ENCODE results near the gene VSIG2.

Gene VSIG2, protein sequence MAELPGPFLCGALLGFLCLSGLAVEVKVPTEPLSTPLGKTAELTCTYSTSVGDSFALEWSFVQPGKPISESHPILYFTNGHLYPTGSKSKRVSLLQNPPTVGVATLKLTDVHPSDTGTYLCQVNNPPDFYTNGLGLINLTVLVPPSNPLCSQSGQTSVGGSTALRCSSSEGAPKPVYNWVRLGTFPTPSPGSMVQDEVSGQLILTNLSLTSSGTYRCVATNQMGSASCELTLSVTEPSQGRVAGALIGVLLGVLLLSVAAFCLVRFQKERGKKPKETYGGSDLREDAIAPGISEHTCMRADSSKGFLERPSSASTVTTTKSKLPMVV

DNA sequence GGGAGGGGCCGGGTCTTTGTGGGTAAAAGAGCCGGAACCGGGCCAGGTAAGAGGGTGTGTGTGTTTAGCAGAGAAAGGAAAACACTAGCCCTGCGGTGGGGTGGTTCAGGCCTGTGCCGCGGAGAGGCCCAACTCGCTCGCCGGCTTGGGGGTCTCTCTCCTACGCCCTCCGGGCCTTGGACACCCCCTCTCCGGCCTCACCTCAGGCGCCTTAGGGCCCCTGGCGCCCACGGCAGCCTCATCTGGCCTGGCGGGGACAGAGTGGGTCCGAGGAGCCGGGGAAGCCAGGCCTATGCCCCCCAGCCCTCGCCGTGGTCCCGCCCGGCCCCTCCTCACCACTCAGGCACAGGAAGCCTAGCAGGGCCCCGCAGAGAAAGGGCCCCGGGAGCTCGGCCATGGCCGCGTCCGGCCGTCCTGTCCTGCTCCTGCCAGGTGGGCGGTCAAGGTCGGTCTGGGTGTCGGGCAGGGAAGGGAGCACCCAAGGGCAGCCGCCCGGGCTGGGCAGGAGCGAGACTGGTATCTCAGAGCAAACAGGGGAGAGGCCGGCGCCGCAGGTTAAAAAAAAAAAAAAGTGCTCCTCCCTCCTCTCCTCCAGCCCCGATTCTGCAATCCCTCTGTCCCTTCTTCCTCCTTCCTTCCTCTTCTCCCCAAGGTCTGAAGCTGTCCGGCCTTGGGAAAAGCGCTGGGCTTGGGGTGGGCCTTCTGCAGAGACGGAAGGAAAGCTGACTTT, at the start of gene VSIG2:
TSS of gene VSIG2 (minus strand) at position 515 of the 730 bp plus-strand sequence. CDS start at position 397, 118 bp downstream.
- Histone ChIP-seq H3K4me2 (ENCODE audit: low read depth, low read length, poor library complexity, severe bottlenecking) (no peak within 1 kb of the TSS), H3K27me3 (ENCODE audit: low read length) (no peaks in the 10 kb centered on the region), H3K27ac (ENCODE audit: low read depth, low read length) (no peak within 1 kb of the TSS), H3K79me2 (ENCODE audit: insufficient read depth, low read length) (no peaks in the 10 kb centered on the region), H2AFZ (ENCODE audit: low read depth, low read length, severe bottlenecking) (no peak within 1 kb of the TSS), H3K36me3 (ENCODE audit: low read length) (no peaks in the 10 kb centered on the region), H3F3A (ENCODE audit: insufficient read depth) (no peaks in the 10 kb centered on the region), H3K9ac (ENCODE audit: low read length) (no peak within 1 kb of the TSS), H3K4me3 (ENCODE audit: insufficient read depth, low read length, poor library complexity, severe bottlenecking) (no peak within 1 kb of the TSS), H3K9me2 (replicated peaks; ENCODE audit: insufficient read depth, low read length) (no peaks in the 10 kb centered on the region), H4K20me1 (ENCODE audit: low read depth, low read length) (no peaks in the 10 kb centered on the region), H3K9me3 (ENCODE audit: insufficient read depth, low read length) (no peaks in the 10 kb centered on the region)
- TF ChIP-seq, protein P1, sequence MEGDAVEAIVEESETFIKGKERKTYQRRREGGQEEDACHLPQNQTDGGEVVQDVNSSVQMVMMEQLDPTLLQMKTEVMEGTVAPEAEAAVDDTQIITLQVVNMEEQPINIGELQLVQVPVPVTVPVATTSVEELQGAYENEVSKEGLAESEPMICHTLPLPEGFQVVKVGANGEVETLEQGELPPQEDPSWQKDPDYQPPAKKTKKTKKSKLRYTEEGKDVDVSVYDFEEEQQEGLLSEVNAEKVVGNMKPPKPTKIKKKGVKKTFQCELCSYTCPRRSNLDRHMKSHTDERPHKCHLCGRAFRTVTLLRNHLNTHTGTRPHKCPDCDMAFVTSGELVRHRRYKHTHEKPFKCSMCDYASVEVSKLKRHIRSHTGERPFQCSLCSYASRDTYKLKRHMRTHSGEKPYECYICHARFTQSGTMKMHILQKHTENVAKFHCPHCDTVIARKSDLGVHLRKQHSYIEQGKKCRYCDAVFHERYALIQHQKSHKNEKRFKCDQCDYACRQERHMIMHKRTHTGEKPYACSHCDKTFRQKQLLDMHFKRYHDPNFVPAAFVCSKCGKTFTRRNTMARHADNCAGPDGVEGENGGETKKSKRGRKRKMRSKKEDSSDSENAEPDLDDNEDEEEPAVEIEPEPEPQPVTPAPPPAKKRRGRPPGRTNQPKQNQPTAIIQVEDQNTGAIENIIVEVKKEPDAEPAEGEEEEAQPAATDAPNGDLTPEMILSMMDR (IDR thresholded peaks at IDR 0.05; ENCODE audit: insufficient read depth, low read length, poor library complexity, severe bottlenecking) = no peak
- no peak for TF ChIP-seq EZH2phosphoT487 (conservative IDR thresholded peaks at IDR 0.05; ENCODE audit: low read length)

DNA sequence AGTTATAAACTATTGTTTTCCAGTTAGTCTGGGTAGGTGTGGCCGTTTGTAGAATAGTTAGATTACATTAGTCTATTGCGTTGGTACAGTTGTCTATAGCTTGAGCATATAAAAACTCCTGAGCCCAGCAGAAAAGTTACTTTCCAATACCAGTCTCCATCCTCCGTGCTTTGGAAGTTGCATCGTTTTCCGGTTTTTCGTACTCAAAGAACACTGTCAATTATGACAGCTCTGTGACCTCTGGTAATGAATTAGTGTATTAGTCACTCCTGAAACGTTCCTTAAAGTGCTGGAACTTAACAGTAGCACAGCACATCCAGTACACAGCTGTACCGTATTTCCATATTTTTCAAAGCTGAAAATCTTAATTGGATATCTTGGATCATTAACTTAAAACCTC, 49.0 kb upstream of the VSIG2 start:
- TF ChIP-seq EZH2phosphoT487 (conservative IDR thresholded peaks at IDR 0.05; ENCODE audit: low read length) = no peak
- TF ChIP-seq, protein P1 (IDR thresholded peaks at IDR 0.05; ENCODE audit: insufficient read depth, low read length, poor library complexity, severe bottlenecking) = no peak
- no peak overlapping the region for H3K27ac ChIP-seq (ENCODE audit: low read depth, low read length)
- peaks cover 18% of the 10 kb centered on the region for H3K79me2 ChIP-seq (ENCODE audit: insufficient read depth, low read length)
- peaks cover 4% of the 10 kb centered on the region; the same call in 1 of the 2 replicates for H3F3A ChIP-seq (ENCODE audit: insufficient read depth)
- H4K20me1 ChIP-seq (ENCODE audit: low read depth, low read length) = peaks cover 10% of the 10 kb centered on the region; the same call in 1 of the 2 replicates
- H3K4me2 ChIP-seq (ENCODE audit: low read depth, low read length, poor library complexity, severe bottlenecking) = peak overlapping the region; percentile 70
- H3K4me3 ChIP-seq (ENCODE audit: insufficient read depth, low read length, poor library complexity, severe bottlenecking) = peak overlapping the region; percentile 78
- no peaks in the 10 kb centered on the region for H3K9me3 ChIP-seq (ENCODE audit: insufficient read depth, low read length)
- no peaks in the 10 kb centered on the region for H3K36me3 ChIP-seq (ENCODE audit: low read length)
- H3K9me2 ChIP-seq (replicated peaks; ENCODE audit: insufficient read depth, low read length) = no peaks in the 10 kb centered on the region
- H3K27me3 ChIP-seq (ENCODE audit: low read length) = no peaks in the 10 kb centered on the region
- H3K9ac ChIP-seq (ENCODE audit: low read length) = peak overlapping the region; percentile 87
- peak overlapping the region; percentile 97 for H2AFZ ChIP-seq (ENCODE audit: low read depth, low read length, severe bottlenecking)

DNA sequence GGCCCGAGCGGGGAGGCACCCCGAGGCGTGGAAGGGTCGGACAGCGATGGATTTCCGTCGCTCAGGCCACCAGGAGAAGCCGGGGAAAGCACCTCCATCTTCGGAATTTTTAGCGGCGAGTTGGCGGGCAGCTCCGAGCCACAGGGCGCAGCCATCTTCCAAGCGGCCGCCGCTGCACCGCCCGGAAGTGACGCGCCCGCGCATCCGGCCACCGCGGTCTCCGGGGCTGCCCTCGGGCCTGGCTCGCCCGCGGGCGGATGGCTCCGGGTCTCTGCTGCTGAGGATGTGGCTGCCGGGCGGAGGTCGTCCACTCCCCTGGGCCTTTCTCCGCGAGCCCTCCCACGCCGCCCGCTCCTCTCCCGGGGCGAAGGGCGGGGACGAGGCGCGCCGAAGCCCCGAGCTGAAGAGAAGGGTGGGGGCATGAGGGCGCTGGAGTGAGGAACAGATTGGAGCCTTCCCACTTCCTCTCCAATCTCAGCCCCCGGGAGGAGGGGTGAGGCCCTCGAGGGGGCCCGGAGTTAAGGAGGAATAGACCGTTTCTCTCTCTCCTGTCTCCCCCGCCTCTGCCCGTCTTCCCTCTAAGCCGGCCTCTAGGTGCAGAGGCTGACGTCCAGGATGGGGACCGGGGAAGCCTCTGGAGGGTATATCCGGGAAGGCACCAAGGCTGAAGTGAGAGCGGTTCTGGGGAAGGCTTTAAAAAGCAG, 48.3 kb upstream of the VSIG2 start, which contains the start of gene MSANTD2:
TSS of gene MSANTD2 (minus strand) at position 181 of the 704 bp plus-strand sequence. CDS start at position 155, 26 bp downstream.
- no peaks in the 10 kb centered on the region for H3K27me3 ChIP-seq (ENCODE audit: low read length)
- no peaks in the 10 kb centered on the region for H3K9me3 ChIP-seq (ENCODE audit: insufficient read depth, low read length)
- peak within 1 kb of the TSS; percentile 65 for H3K27ac ChIP-seq (ENCODE audit: low read depth, low read length)
- H3K9ac ChIP-seq (ENCODE audit: low read length) = peak within 1 kb of the TSS; percentile 87
- no peaks in the 10 kb centered on the region for H3K9me2 ChIP-seq (replicated peaks; ENCODE audit: insufficient read depth, low read length)
- peaks cover 4% of the 10 kb centered on the region; the same call in 1 of the 2 replicates for H3F3A ChIP-seq (ENCODE audit: insufficient read depth)
- peak within 1 kb of the TSS; percentile 97 for H2AFZ ChIP-seq (ENCODE audit: low read depth, low read length, severe bottlenecking)
- H3K4me2 ChIP-seq (ENCODE audit: low read depth, low read length, poor library complexity, severe bottlenecking) = peak within 1 kb of the TSS; percentile 70
- peak within 1 kb of the TSS; percentile 78 for H3K4me3 ChIP-seq (ENCODE audit: insufficient read depth, low read length, poor library complexity, severe bottlenecking)
- H3K79me2 ChIP-seq (ENCODE audit: insufficient read depth, low read length) = peaks cover 18% of the 10 kb centered on the region
- TF ChIP-seq, protein P1 (IDR thresholded peaks at IDR 0.05; ENCODE audit: insufficient read depth, low read length, poor library complexity, severe bottlenecking) = no peak
- no peak for TF ChIP-seq EZH2phosphoT487 (conservative IDR thresholded peaks at IDR 0.05; ENCODE audit: low read length)
- peaks cover 10% of the 10 kb centered on the region; the same call in 1 of the 2 replicates for H4K20me1 ChIP-seq (ENCODE audit: low read depth, low read length)
- H3K36me3 ChIP-seq (ENCODE audit: low read length) = no peaks in the 10 kb centered on the region
